ENCODE measurements around the gene CELA2A. TPM values are rescaled to one million over a fixed set of nuclear protein-coding genes. Genes with fewer than 3 reads are reported as not detected.

The CELA2A gene
- total and polyA plus RNA-seq, 9 of the 15 experiments (the other 6 are each of a cell fraction or from before 2014, with no cell fraction given), result 0.62 TPM; not detected in 8

DNA sequence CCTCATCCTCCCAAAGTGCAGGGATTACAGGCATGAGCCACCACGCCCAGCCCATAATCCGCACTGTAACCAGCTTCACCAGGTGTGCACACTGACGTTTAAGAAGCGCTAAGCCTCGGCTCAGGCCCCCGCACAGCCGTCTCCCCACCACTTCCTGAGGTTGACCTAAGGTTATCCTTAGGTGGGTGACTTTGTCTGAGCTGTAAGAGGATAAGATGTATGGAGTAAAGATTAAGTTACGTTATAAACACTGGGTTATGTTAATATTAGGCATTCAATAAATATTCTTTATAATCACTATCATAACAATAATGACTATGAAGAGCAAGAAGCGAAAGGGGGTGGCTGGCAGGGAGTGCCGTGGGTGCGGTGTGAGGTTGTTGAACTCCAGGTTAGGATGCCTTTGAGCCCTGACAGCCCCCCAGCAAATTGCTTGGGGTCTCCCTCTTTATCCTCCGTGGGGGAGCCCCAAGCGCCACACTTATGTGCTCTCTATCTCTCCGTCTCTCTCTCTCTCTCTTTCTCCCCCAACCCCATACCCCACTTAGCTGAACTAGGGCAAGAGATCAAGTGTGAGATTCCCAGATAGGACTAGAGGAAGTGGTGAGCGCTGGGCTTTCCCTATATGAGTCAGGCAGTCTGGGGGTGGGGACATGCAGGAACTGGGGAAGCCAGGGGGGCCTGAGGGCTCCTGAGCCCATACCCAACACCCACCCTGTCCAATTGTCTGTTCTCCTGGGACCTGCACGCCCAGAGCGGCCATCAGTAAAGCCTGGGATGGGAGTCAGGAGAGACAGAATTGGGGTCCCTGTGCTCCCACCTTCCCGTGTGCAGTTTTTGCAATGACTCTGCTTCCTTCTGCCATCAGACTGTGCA lies 39.2 kb upstream of the CELA2A start (continued):
- TF ChIP-seq ZFP36 (IDR thresholded peaks at IDR 0.05; ENCODE audit: low read depth, low read length, partially characterized antibody), result peak; percentile 2
- TF ChIP-seq, protein P1, sequence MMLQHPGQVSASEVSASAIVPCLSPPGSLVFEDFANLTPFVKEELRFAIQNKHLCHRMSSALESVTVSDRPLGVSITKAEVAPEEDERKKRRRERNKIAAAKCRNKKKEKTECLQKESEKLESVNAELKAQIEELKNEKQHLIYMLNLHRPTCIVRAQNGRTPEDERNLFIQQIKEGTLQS (IDR thresholded peaks at IDR 0.05), result peak; percentile 86
- TF ChIP-seq, protein P1 (CRISPR knock-in tag; conservative IDR thresholded peaks at IDR 0.05), result no peak
- TF ChIP-seq TEAD1 (CRISPR knock-in tag; IDR thresholded peaks at IDR 0.05), result 0 out of 4 replicates have a peak, but pooled peaks of 1 of the 2 experiments have one; percentile 27
- TF ChIP-seq MBD2 (IDR thresholded peaks at IDR 0.05; ENCODE audit: borderline replicate concordance, low read depth), result peak; percentile 58; the same call in 1 of the 2 replicates
- no peak for TF ChIP-seq SP1 (CRISPR knock-in tag; IDR thresholded peaks at IDR 0.05)
- no peak for TF ChIP-seq CREB1 (IDR thresholded peaks at IDR 0.05)
- peak; percentile 24; the same call in 1 of the 2 replicates for TF ChIP-seq CREB1 (CRISPR knock-in tag; IDR thresholded peaks at IDR 0.05)
- TF ChIP-seq, protein P2, sequence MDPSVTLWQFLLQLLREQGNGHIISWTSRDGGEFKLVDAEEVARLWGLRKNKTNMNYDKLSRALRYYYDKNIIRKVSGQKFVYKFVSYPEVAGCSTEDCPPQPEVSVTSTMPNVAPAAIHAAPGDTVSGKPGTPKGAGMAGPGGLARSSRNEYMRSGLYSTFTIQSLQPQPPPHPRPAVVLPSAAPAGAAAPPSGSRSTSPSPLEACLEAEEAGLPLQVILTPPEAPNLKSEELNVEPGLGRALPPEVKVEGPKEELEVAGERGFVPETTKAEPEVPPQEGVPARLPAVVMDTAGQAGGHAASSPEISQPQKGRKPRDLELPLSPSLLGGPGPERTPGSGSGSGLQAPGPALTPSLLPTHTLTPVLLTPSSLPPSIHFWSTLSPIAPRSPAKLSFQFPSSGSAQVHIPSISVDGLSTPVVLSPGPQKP (CRISPR knock-in tag; IDR thresholded peaks at IDR 0.05), result no peak
- TF ChIP-seq MAZ (CRISPR knock-in tag; conservative IDR thresholded peaks at IDR 0.05 in 1 of 2, IDR thresholded peaks at IDR 0.05 in 1 of 2), result peak in 1 of 2 experiments; percentile 51; a peak in 2 of 4 replicates
- TF ChIP-seq, protein P3, sequence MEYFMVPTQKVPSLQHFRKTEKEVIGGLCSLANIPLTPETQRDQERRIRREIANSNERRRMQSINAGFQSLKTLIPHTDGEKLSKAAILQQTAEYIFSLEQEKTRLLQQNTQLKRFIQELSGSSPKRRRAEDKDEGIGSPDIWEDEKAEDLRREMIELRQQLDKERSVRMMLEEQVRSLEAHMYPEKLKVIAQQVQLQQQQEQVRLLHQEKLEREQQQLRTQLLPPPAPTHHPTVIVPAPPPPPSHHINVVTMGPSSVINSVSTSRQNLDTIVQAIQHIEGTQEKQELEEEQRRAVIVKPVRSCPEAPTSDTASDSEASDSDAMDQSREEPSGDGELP (CRISPR knock-in tag; IDR thresholded peaks at IDR 0.05; ENCODE audit: borderline replicate concordance), result peak; percentile 42; the same call in 1 of the 2 replicates
- TF ChIP-seq, protein P4, sequence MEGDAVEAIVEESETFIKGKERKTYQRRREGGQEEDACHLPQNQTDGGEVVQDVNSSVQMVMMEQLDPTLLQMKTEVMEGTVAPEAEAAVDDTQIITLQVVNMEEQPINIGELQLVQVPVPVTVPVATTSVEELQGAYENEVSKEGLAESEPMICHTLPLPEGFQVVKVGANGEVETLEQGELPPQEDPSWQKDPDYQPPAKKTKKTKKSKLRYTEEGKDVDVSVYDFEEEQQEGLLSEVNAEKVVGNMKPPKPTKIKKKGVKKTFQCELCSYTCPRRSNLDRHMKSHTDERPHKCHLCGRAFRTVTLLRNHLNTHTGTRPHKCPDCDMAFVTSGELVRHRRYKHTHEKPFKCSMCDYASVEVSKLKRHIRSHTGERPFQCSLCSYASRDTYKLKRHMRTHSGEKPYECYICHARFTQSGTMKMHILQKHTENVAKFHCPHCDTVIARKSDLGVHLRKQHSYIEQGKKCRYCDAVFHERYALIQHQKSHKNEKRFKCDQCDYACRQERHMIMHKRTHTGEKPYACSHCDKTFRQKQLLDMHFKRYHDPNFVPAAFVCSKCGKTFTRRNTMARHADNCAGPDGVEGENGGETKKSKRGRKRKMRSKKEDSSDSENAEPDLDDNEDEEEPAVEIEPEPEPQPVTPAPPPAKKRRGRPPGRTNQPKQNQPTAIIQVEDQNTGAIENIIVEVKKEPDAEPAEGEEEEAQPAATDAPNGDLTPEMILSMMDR (IDR thresholded peaks at IDR 0.05 in 2 of 3, conservative IDR thresholded peaks at IDR 0.05 in 1 of 3; ENCODE audit: insufficient read depth in 2 of 3, low read depth in 1 of 3, low read length in 3 of 3), result no peak
- no peak for TF ChIP-seq ZNF212 (CRISPR knock-in tag; IDR thresholded peaks at IDR 0.05)
- TF ChIP-seq, protein P5, sequence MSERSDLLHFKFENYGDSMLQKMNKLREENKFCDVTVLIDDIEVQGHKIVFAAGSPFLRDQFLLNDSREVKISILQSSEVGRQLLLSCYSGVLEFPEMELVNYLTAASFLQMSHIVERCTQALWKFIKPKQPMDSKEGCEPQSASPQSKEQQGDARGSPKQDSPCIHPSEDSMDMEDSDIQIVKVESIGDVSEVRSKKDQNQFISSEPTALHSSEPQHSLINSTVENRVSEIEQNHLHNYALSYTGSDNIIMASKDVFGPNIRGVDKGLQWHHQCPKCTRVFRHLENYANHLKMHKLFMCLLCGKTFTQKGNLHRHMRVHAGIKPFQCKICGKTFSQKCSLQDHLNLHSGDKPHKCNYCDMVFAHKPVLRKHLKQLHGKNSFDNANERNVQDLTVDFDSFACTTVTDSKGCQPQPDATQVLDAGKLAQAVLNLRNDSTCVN (CRISPR knock-in tag; IDR thresholded peaks at IDR 0.05), result peak; percentile 19; the same call in 1 of the 2 replicates
- TF ChIP-seq DACH1 (IDR thresholded peaks at IDR 0.05; ENCODE audit: partially characterized antibody), result peak; percentile 23
- TF ChIP-seq NR1H2 (CRISPR knock-in tag; IDR thresholded peaks at IDR 0.05), result peak; percentile 76; the same call in 1 of the 2 replicates
- TF ChIP-seq TBL1XR1 (IDR thresholded peaks at IDR 0.05; ENCODE audit: low read length in 2 of 2), result peak in 1 of 2 experiments; percentile 50; a peak in 1 of 4 replicates
- TF ChIP-seq ZNF57 (CRISPR knock-in tag; IDR thresholded peaks at IDR 0.05), result no peak

Data from K562 (cell line).